SH-SY5Y (cell line): ENCODE data around the gene RFWD3.

ENCODE experiments used
- GATA2 ChIP-seq: IDR thresholded peaks from 2 replicates; pipeline ENCODE4 v1.6.1; 2011; ENCODE audit warnings: mild to moderate bottlenecking, low read depth, low read length
- GATA3 ChIP-seq: IDR thresholded peaks from 2 replicates; pipeline ENCODE4 v1.6.1; 2011; ENCODE audit warnings: low read depth, mild to moderate bottlenecking, low read length, moderate library complexity

DNA sequence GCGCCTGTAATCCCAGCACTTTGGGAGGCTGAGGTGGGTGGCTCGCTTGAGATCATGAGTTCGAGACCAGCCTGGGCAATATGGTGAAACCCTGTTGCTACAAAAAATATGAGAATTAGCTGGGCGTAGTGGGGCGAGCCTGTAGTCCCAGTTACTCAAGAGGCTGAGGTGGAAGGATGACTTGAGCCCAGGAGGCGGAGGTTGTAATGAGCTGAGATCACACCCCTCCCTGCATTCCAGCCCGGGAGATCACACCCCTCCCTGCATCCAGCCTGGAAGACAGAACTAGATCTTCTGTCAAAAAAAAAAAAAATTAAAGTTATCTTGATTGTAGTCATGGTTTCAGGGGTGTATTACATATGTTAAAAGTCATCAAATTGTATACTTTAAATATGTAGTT is 33.0 kb downstream of the RFWD3 start:
- TF ChIP-seq GATA2: no peak
- TF ChIP-seq GATA3: no peak
